Ishikawa (cell line): Measurements from ENCODE around the gene ACVR1B.

Experiments used
- CEBPB ChIP-seq: IDR thresholded peaks from 2 replicates; pipeline ENCODE4 v1.6.1; 2012
- CREB1 ChIP-seq: IDR thresholded peaks from 2 replicates; pipeline ENCODE4 v1.6.1; 2012; ENCODE audit warnings: low read depth
- EP300 ChIP-seq: IDR thresholded peaks from 2 replicates; pipeline ENCODE4 v1.6.1; 2012; ENCODE audit warnings: borderline replicate concordance
- RAD21 ChIP-seq: IDR thresholded peaks from 2 replicates; pipeline ENCODE4 v1.6.1; 2012; ENCODE audit warnings: low read depth
- TAF1 ChIP-seq: IDR thresholded peaks from 2 replicates; pipeline ENCODE4 v1.6.1; 2012; ENCODE audit warnings: low read depth, mild to moderate bottlenecking
- TEAD4 ChIP-seq: IDR thresholded peaks from 2 replicates; pipeline ENCODE4 v1.6.1; 2012
- TF ChIP-seq, protein P1 (sequence below): IDR thresholded peaks from 2 replicates; pipeline ENCODE4 v1.6.1; 2012; ENCODE audit warnings: low read depth, mild to moderate bottlenecking

DNA sequence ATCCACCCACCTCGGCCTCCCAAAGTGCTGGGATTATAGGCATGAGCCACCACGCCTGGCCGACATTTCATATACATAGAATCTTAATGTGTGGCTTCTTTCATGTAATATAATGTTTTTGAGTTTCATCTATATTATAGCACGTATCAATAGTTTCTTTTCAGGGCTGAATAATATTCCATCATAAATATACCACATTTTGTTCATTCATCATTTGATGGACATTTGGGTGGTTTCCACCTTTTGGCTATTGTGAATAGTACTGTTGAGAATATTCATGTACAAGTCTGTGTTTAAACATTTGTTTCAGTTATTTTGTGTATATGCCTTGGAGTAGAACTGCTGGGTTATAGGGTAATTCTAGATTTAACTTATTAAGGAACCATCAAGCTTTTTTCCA is 12.0 kb downstream of the ACVR1B start:
- TF ChIP-seq RAD21 (no peak), CREB1 (no peak), TEAD4 (no peak), CEBPB (no peak), TAF1 (no peak), EP300 (no peak)
- TF ChIP-seq, protein P1, sequence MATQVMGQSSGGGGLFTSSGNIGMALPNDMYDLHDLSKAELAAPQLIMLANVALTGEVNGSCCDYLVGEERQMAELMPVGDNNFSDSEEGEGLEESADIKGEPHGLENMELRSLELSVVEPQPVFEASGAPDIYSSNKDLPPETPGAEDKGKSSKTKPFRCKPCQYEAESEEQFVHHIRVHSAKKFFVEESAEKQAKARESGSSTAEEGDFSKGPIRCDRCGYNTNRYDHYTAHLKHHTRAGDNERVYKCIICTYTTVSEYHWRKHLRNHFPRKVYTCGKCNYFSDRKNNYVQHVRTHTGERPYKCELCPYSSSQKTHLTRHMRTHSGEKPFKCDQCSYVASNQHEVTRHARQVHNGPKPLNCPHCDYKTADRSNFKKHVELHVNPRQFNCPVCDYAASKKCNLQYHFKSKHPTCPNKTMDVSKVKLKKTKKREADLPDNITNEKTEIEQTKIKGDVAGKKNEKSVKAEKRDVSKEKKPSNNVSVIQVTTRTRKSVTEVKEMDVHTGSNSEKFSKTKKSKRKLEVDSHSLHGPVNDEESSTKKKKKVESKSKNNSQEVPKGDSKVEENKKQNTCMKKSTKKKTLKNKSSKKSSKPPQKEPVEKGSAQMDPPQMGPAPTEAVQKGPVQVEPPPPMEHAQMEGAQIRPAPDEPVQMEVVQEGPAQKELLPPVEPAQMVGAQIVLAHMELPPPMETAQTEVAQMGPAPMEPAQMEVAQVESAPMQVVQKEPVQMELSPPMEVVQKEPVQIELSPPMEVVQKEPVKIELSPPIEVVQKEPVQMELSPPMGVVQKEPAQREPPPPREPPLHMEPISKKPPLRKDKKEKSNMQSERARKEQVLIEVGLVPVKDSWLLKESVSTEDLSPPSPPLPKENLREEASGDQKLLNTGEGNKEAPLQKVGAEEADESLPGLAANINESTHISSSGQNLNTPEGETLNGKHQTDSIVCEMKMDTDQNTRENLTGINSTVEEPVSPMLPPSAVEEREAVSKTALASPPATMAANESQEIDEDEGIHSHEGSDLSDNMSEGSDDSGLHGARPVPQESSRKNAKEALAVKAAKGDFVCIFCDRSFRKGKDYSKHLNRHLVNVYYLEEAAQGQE = no peak
